ENCODE results near the gene SLC25A27.
A peak's percentile ranks its signal among the peaks of the same experiment; 100 is the strongest.

The SLC25A27 gene

DNA sequence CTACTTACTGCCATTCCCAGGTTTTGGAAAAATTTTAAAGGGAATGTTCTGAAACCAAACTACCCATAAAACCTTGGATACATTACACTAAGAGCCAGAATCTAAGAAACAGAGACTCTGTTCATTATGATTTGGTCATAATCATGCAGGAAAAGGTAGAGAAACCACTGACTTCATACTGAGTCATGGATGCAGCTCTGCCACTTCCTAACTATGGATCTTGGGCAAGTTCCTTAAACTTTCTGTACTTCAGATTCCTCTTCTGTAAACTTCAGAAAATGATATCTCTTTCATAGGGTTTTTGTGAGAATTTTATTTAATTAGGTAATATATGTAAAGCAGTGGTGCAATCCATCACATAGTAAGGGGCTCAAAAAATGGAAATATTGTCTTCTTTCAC lies 62.4 kb downstream of the SLC25A27 start:
- DNase-seq (ENCODE audit: low spot score), result peak; percentile 72

DNA sequence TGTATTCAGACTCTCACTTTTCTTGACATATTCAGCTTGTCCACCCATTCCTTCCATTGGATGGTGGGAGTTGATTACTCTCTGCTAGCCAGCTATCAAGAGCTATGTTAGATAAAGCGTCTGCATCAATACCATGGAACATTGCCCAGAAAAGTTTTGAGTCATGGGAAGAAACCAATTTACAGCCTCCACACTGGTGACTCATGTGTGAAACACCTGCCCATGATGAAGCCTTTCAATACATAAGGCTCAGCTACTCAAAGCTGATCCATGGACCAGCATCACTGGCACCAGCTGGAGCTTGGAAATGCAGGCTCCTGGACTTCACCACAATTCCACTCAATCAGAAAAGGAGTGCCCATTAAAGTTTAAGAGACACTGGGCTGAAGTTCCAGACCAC lies 66.3 kb downstream of the SLC25A27 start:
- DNase-seq (ENCODE audit: low spot score), result peak; percentile 90

DNA sequence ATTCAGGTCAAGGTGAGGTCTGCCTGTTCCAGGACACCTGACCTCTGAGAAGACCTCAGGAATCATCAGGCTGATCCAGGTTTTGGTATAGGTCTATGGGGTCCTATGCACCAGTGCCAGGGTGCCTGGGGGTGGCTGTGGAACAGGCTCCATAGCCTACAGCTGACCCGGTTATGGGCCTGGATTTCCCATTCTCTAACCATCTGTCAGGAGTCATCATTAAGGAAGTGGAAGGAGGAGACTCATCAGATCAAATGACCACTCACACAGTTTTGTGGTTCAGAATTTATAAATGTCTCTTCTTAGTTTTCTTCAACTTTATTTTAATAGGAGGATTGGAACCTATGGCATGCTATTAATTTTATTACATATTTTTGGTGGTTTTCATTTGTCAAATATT lies 67.6 kb downstream of the SLC25A27 start:
- no peak for DNase-seq (ENCODE audit: low spot score)
